Esophagus squamous epithelium (tissue), 5 donors: ENCODE data around the gene CACNA1H. TPM values are rescaled to one million over a fixed set of nuclear protein-coding genes. Genes with fewer than 3 reads are reported as not detected.

Experiments used
- DNase-seq: peaks from one replicate; lab custom pipeline; 2025; lab: John Stamatoyannopoulos, UW
- H3K27ac ChIP-seq, 4 donors: fragments of 200-600 bp; sonication (generic); one replicate each; pipeline ENCODE4 v1.5.1; 2016 to 2019; ENCODE audit warnings: mild to moderate bottlenecking in 1 of 4
- H3K27me3 ChIP-seq, 4 donors: fragments of 200-600 bp; sonication (generic); 1 replicate in 3 of 4; 2 replicates in 1 of 4; pipeline versions ENCODE4 v1.5.1 to v1.6.0; 2017 to 2021; ENCODE audit warnings: antibody characterized with exemption in 1 of 4
- H3K36me3 ChIP-seq, 3 donors: fragments of 200-600 bp; sonication (generic); one replicate each; pipeline ENCODE4 v1.5.1; 2016 to 2019
- H3K4me1 ChIP-seq, 3 donors: fragments of 200-600 bp; sonication (generic); one replicate each; pipeline ENCODE4 v1.5.1; 2017 to 2019
- H3K4me3 ChIP-seq, 4 donors: fragments of 200-600 bp; sonication (generic); 1 replicate in 3 of 4; 2 replicates in 1 of 4; pipeline ENCODE4 v1.5.1; 2016 to 2019; ENCODE audit warnings: mild to moderate bottlenecking in 2 of 4, moderate library complexity in 1 of 4
- H3K9me3 ChIP-seq, 3 donors: fragments of 200-600 bp; sonication (generic); one replicate each; pipeline ENCODE4 v1.5.1; 2016 to 2019
- POLR2A ChIP-seq, 4 donors: fragments of 450-650 bp; IDR thresholded peaks; one replicate each; pipeline ENCODE4 v1.6.1; 2017; ENCODE audit warnings: antibody characterized with exemption in 4 of 4, mild to moderate bottlenecking in 4 of 4, moderate library complexity in 3 of 4
- WGBS, 2 donors: methylation state at CpG; one replicate each; pipeline ENCODE4 v1.1.5; 2018; 5-methylcytosine and 5-hydroxymethylcytosine counted together
- intact Hi-C: fragments of 100-400 bp; cut with DNase I; formaldehyde crosslinking; loops from one replicate; pipeline ENCODE4 v1.15.0; 2022
- total RNA-seq, 4 donors: library from RNA; depleted of rRNA; stranded (reverse); fragments of >200 nt; gene quantifications; one replicate each; pipeline ENCODE4 v1.1.0, GENCODE V29; 2016
- TF ChIP-seq, protein P1 (sequence below), 6 experiments: fragments of 450-650 bp in 4 of 6; fragments of 200-600 bp in 2 of 6; sonication (generic) in 2 of 6; IDR thresholded peaks; one replicate each; pipeline ENCODE4 v1.5.1; 2016 to 2019; ENCODE audit warnings: antibody characterized with exemption in 6 of 6, mild to moderate bottlenecking in 4 of 6, moderate library complexity in 4 of 6
- donor health status: DM: yes; HTN: yes; CAD: no.

Gene CACNA1H
- total RNA-seq, 4 donors from 2014 or later = 1.7 to 14.7 (median 5.6) TPM

DNA sequence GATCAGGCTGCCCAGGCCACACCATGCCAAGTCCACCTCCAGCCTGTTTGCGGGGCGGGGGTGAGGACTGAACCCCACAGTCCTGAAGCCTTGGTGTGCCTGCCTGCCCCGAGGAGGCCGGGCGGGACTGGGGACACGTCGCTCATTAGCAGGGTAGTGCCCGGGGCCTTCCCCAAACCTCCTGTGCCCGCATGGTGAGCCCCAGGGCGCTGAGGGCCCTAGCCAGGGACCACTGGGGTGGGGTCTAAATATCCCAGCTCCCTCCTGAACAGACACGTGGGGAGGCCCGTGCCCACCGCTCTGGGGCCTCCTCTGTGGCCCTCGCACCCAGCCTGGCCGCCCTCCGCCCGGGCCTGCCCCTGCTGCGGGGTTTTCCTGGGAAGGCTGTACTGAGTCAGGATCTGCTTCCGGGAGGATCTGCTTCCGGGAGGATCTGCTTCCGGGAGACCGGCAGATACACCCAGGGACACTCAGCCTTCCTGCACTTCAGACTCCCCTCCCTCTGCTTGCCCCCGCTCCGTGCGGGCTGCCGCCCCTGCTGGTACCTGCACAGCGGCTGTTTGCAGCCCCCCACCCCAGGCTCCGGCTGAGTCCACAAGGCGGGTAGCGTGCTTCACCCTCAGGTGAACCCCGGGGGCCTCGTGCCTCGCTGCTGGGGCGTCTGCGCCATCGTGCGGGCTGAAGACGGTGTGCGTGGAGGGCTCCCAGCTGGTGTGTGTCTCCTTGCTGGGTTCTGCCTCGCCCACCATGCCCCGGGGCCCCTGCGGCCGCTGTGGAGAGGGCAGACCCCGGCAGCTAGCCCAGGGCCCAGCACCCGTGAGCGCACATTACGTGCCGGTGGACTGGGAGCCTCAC is 23.6 kb upstream of the CACNA1H start:
- intact Hi-C loops = no loop called here
- 68% methylated on average over 9 of the region's 48 CpGs; no CpG with 5 or more reads in 1 of the 2 donors for WGBS, 2 donors

DNA sequence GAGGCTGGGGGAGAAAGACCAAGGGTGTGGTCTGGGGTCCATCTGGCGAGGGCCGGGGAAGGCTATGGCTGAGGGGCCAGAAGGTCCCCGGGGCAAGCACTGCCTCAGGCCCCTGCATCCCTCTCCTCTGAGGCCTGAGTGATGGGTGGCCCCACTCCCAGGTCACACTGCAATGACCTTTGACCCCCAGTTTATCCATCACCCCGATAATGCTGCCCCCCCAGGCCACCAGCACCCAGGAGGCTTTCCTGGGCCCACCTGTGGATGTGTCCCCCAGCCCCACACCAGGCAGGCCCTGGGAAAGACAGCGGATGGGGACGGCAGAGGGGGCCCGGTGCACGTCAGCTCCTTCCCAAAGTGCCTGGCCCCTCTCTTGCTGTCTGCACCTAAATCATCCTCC is 22.5 kb upstream of the CACNA1H start:
- TF ChIP-seq POLR2A (IDR thresholded peaks at IDR 0.05) = no peak
- TF ChIP-seq, protein P1, sequence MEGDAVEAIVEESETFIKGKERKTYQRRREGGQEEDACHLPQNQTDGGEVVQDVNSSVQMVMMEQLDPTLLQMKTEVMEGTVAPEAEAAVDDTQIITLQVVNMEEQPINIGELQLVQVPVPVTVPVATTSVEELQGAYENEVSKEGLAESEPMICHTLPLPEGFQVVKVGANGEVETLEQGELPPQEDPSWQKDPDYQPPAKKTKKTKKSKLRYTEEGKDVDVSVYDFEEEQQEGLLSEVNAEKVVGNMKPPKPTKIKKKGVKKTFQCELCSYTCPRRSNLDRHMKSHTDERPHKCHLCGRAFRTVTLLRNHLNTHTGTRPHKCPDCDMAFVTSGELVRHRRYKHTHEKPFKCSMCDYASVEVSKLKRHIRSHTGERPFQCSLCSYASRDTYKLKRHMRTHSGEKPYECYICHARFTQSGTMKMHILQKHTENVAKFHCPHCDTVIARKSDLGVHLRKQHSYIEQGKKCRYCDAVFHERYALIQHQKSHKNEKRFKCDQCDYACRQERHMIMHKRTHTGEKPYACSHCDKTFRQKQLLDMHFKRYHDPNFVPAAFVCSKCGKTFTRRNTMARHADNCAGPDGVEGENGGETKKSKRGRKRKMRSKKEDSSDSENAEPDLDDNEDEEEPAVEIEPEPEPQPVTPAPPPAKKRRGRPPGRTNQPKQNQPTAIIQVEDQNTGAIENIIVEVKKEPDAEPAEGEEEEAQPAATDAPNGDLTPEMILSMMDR (IDR thresholded peaks at IDR 0.05) = no peak
- 53% methylated on average over 3 of the region's 8 CpGs; no CpG with 5 or more reads in 1 of the 2 donors for WGBS, 2 donors

More for the DNA sequence above, 23.6 kb upstream of the CACNA1H start:
- Histone ChIP-seq H3K4me3 (no peak overlapping the region), H3K36me3 (no peaks in the 10 kb centered on the region), H3K4me1 (peaks cover 0 to 5% (median 0%) of the 10 kb centered on the region in 3 donors), H3K27me3 (peaks cover 0 to 70% (median 0%) of the 10 kb centered on the region in 4 donors), H3K9me3 (no peaks in the 10 kb centered on the region), H3K27ac (no peak overlapping the region)
- no peak for DNase-seq
- no peak for TF ChIP-seq POLR2A (IDR thresholded peaks at IDR 0.05)
- TF ChIP-seq, protein P1 (IDR thresholded peaks at IDR 0.05) = no peak

DNA sequence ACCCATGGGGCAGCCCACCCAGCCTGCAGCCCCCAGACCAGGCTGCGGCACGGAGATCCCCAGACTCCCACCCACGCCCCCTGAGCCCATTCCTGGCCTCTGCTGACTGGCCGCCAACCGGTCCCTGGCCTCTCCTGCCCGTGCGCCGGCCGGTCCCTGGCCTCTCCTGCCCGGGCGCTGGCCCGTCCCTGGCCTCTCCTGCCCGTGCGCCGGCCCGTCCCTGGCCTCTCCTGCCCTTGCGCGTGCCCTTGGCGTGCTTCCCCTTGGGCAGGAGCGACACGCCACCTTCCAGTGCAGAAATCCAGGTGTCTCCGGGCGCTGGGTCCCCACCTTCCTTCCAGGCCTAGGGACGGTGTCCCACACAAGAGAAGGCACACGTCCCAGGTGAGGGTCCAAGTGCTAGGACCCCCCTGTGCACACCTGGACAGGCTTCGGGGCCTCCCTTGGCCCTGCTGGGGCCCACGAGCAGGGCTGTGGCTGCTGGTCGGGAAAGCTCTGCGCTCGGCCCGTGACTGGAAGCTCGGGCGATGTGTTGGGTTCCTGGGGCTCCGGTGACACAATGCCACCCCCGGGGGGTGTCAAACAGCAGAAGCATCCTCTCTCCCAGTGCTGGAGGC is 21.4 kb upstream of the CACNA1H start:
- Histone ChIP-seq H3K4me3 (no peak overlapping the region), H3K9me3 (no peaks in the 10 kb centered on the region), H3K27me3 (peaks cover 0 to 59% (median 0%) of the 10 kb centered on the region in 4 donors), H3K27ac (no peak overlapping the region), H3K36me3 (no peaks in the 10 kb centered on the region), H3K4me1 (no peaks in the 10 kb centered on the region)
- intact Hi-C loops = no loop called here
- no peak for TF ChIP-seq POLR2A (IDR thresholded peaks at IDR 0.05)
- TF ChIP-seq, protein P1 (IDR thresholded peaks at IDR 0.05) = no peak
- 83% methylated on average over 1 of the region's 35 CpGs; no CpG with 5 or more reads in 1 of the 2 donors for WGBS, 2 donors
- DNase-seq = no peak

More for the DNA sequence above, 22.5 kb upstream of the CACNA1H start:
- H3K9me3 ChIP-seq = no peaks in the 10 kb centered on the region
- no peak for DNase-seq
- no peaks in the 10 kb centered on the region for H3K36me3 ChIP-seq
- H3K4me3 ChIP-seq = no peak overlapping the region
- intact Hi-C loops = no loop called here
- H3K27me3 ChIP-seq = peaks cover 0 to 69% (median 0%) of the 10 kb centered on the region in 4 donors
- no peak overlapping the region for H3K27ac ChIP-seq
- H3K4me1 ChIP-seq = peaks cover 0 to 3% (median 0%) of the 10 kb centered on the region in 3 donors

DNA sequence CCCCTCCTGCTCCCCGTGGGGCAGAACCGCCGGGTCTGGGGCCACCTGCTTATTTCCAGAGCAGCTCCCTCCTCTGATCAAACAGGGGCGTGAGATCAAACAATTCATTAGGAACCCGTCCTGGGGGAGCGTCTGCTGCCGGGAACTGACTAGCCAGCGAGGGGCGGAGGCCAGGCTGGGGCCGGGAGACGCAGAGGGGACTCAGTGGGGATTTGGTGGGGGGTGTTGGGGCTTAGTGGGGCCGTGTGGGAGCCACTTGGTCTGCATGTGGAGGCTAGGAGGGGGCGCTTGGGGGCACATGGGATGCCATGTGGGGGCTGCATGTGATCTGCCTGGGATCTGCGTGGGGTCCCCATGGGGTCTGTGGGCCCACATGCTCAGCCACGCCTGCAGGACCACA is 20.5 kb upstream of the CACNA1H start:
- 52 to 80% methylated on average over 1 to 4 of the region's 15 CpGs for WGBS, 2 donors
- no peaks in the 10 kb centered on the region for H3K36me3 ChIP-seq
- peaks cover 0 to 50% (median 0%) of the 10 kb centered on the region in 4 donors for H3K27me3 ChIP-seq
- H3K27ac ChIP-seq = no peak overlapping the region
- TF ChIP-seq POLR2A (IDR thresholded peaks at IDR 0.05) = no peak
- TF ChIP-seq, protein P1 (IDR thresholded peaks at IDR 0.05) = no peak
- no peaks in the 10 kb centered on the region for H3K9me3 ChIP-seq
- no peaks in the 10 kb centered on the region for H3K4me1 ChIP-seq
- intact Hi-C loops = no loop called here
- no peak for DNase-seq
- H3K4me3 ChIP-seq = no peak overlapping the region

DNA sequence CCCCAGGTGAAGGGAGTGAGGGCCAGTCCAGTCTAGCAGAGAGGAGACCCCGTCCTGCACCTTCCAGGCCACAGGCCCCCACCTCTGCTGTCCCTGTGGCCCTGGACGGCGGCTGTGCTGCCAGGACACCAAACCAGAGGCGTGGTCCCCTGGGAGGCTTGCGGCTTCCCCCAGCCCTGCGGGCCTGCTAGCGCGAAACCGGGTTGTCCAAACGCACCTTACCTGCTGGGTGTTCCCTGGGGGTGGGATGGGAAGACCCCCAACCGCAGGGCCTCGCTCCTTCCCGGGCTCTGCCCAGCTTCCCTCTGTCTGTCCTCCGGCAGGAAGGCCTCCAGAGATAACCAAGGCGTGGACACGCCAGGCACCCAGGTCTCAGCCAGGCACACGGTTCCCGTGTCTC is 19.6 kb upstream of the CACNA1H start:
- TF ChIP-seq POLR2A (IDR thresholded peaks at IDR 0.05) = no peak
- TF ChIP-seq, protein P1 (IDR thresholded peaks at IDR 0.05) = no peak
- no peak overlapping the region for H3K27ac ChIP-seq
- no peaks in the 10 kb centered on the region for H3K4me1 ChIP-seq
- WGBS, 2 donors = 100% methylated on average over 2 of the region's 18 CpGs; no CpG with 5 or more reads in 1 of the 2 donors
- intact Hi-C loops = no loop called here
- no peaks in the 10 kb centered on the region for H3K36me3 ChIP-seq
- no peak for DNase-seq
- no peak overlapping the region for H3K4me3 ChIP-seq
- H3K27me3 ChIP-seq = peaks cover 0 to 41% (median 0%) of the 10 kb centered on the region in 4 donors
- no peaks in the 10 kb centered on the region for H3K9me3 ChIP-seq
